ENCODE data around the gene COL26A1.

COL26A1 gene

GRCh38 chr7:101373812-101374614 is 11.3 kb downstream of the COL26A1 start:
- no peak for DNase-seq

- DNase-seq: no peak
Observed at GRCh38 chr7:101374990-101375389, 12.3 kb downstream of the COL26A1 start.

- no peak for DNase-seq
Observed at GRCh38 chr7:101376601-101377000, 13.9 kb downstream of the COL26A1 start.

- DNase-seq: no peak
Observed at GRCh38 chr7:101377189-101377736, 14.6 kb downstream of the COL26A1 start.

- DNase-seq: no peak
Observed at GRCh38 chr7:101378751-101379174, 16.1 kb downstream of the COL26A1 start.

GRCh38 chr7:101379302-101379701 is 16.6 kb downstream of the COL26A1 start:
- no peak for DNase-seq

GRCh38 chr7:101381549-101382111 is 19.0 kb downstream of the COL26A1 start:
- DNase-seq: no peak

- no peak for DNase-seq
Observed at GRCh38 chr7:101382937-101383336, 20.3 kb downstream of the COL26A1 start.

- DNase-seq: no peak
Observed at GRCh38 chr7:101386177-101386557, 23.5 kb downstream of the COL26A1 start.

GRCh38 chr7:101386558-101387231 is 24.0 kb downstream of the COL26A1 start:
- no peak for DNase-seq

- peak; percentile 23 to 42 for DNase-seq
Observed at GRCh38 chr7:101390901-101391301, 28.2 kb downstream of the COL26A1 start.

GRCh38 chr7:101391991-101392390 is 29.3 kb downstream of the COL26A1 start:
- DNase-seq: no peak

- DNase-seq: no peak
Observed at GRCh38 chr7:101393865-101394264, 31.2 kb downstream of the COL26A1 start.

GRCh38 chr7:101395376-101395775 is 32.7 kb downstream of the COL26A1 start:
- no peak for DNase-seq

- DNase-seq: no peak
Observed at GRCh38 chr7:101397243-101397642, 34.6 kb downstream of the COL26A1 start.

GRCh38 chr7:101397770-101398324 is 35.2 kb downstream of the COL26A1 start:
- DNase-seq: no peak

GRCh38 chr7:101398396-101399289 is 36.0 kb downstream of the COL26A1 start:
- no peak for DNase-seq

- no peak for DNase-seq
Observed at GRCh38 chr7:101399759-101400158, 37.1 kb downstream of the COL26A1 start.

GRCh38 chr7:101400751-101401150 is 38.1 kb downstream of the COL26A1 start:
- no peak for DNase-seq

- DNase-seq: no peak
Observed at GRCh38 chr7:101401390-101402080, 38.9 kb downstream of the COL26A1 start.

GRCh38 chr7:101402081-101402779 is 39.6 kb downstream of the COL26A1 start:
- DNase-seq: no peak
